B cell (primary cell): ENCODE results near the gene TPI1.

Experiments
- EZH2 ChIP-seq: IDR thresholded peaks from 2 replicates; pipeline ENCODE4 v1.6.1; 2012; ENCODE audit warnings: borderline replicate concordance, low read depth, mild to moderate bottlenecking, moderate library complexity, low read length; ENCODE audit not compliant: insufficient read depth, poor library complexity, severe bottlenecking
- TF ChIP-seq, protein P1 (sequence below): fragments of 200-600 bp; IDR thresholded peaks from one replicate; pipeline ENCODE4 v1.8.0; 2022; ENCODE audit warnings: antibody characterized with exemption, mild to moderate bottlenecking

DNA sequence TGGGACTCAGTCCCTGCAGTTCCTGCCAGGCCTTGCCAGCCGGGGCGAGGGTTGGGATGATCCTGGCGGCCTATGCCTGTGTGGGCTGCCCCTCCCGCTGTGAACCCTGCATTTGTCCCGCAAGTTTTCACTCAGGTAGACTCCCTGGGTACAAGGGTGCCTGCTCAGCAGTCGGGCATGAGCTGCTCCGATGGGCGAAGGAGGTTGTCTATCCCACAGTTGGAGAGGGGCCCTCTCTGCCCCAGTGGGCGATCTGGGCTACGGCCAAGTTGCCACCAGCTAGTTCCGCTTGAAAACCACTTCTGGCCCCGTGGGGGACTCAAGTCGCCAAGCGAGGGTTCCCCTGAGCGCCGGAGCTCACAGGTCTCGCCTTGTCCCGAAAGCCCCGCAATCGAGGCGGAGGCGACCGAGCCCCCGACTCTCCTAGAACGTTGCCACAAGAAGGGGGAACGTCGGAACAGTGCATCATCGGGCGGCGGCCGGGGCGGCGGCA is 365 bp upstream of the TPI1 start:
- TF ChIP-seq, protein P1, sequence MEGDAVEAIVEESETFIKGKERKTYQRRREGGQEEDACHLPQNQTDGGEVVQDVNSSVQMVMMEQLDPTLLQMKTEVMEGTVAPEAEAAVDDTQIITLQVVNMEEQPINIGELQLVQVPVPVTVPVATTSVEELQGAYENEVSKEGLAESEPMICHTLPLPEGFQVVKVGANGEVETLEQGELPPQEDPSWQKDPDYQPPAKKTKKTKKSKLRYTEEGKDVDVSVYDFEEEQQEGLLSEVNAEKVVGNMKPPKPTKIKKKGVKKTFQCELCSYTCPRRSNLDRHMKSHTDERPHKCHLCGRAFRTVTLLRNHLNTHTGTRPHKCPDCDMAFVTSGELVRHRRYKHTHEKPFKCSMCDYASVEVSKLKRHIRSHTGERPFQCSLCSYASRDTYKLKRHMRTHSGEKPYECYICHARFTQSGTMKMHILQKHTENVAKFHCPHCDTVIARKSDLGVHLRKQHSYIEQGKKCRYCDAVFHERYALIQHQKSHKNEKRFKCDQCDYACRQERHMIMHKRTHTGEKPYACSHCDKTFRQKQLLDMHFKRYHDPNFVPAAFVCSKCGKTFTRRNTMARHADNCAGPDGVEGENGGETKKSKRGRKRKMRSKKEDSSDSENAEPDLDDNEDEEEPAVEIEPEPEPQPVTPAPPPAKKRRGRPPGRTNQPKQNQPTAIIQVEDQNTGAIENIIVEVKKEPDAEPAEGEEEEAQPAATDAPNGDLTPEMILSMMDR: no peak
- no peak for TF ChIP-seq EZH2
